Astrocyte of the spinal cord (primary cell): ENCODE results near the gene NCKAP5.

ENCODE experiments used
- DNase-seq: peaks from one replicate; pipeline ENCODE4 v3.0.0; 2011; ENCODE audit warnings: low read depth, low spot score
- H3K4me3 ChIP-seq: 2 replicates; pipeline ENCODE4 v1.5.1; 2011; ENCODE audit warnings: low read depth, mild to moderate bottlenecking, low read length, moderate library complexity
- in situ Hi-C: cut with HindIII; loops from 2 replicates; pipeline ENCODE4 v1.10.0; 2017; ENCODE audit warnings: low sequenced_read_pairs
- TF ChIP-seq, protein P1 (sequence below): IDR thresholded peaks from 2 replicates; pipeline ENCODE4 v1.5.1; 2012; ENCODE audit warnings: low read depth, mild to moderate bottlenecking, low read length, inconsistent platforms

Gene NCKAP5

DNA sequence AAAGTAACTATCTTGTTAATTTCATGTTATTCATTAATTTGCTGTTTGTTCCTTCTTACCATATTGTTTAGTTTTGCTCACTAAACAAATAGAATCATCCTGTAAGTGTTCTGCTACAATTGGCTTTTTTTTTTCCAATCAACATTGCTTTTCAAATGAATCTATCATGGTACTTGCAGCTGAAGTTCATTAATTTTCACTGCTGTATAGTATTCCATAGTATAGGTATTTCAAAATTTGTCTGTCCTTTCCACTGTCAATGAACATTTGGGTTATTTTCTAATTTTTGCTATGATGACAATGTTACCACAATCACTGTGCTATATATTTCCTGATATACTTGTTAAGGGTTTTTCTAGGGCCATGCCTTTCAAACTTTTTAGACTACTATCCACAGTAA, 809.3 kb downstream of the NCKAP5 start:
- TF ChIP-seq, protein P1, sequence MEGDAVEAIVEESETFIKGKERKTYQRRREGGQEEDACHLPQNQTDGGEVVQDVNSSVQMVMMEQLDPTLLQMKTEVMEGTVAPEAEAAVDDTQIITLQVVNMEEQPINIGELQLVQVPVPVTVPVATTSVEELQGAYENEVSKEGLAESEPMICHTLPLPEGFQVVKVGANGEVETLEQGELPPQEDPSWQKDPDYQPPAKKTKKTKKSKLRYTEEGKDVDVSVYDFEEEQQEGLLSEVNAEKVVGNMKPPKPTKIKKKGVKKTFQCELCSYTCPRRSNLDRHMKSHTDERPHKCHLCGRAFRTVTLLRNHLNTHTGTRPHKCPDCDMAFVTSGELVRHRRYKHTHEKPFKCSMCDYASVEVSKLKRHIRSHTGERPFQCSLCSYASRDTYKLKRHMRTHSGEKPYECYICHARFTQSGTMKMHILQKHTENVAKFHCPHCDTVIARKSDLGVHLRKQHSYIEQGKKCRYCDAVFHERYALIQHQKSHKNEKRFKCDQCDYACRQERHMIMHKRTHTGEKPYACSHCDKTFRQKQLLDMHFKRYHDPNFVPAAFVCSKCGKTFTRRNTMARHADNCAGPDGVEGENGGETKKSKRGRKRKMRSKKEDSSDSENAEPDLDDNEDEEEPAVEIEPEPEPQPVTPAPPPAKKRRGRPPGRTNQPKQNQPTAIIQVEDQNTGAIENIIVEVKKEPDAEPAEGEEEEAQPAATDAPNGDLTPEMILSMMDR: no peak
- DNase-seq: no peak
- no peak overlapping the region for H3K4me3 ChIP-seq
- in situ Hi-C loops: no loop called here

DNA sequence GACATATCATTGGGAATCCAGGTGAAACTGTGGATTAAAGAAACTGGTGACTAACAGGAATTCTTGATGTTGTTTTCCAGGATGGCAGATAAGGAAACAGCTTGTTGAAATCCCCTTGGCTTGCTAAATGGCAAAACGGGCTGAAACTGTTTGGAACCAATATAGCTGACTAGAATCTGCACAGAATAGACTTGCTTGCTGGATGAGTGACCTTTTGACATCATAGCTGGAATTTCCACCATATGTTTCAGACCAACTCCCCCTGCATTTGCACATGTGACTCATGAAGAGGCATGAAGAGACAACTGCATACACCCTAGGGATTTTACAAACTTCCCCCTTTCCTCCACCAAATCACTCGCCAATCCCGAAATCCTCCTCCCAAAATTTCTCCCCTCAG, 810.6 kb downstream of the NCKAP5 start:
- in situ Hi-C loops: no loop called here
- H3K4me3 ChIP-seq: no peak overlapping the region
- DNase-seq: no peak
- TF ChIP-seq, protein P1: no peak

DNA sequence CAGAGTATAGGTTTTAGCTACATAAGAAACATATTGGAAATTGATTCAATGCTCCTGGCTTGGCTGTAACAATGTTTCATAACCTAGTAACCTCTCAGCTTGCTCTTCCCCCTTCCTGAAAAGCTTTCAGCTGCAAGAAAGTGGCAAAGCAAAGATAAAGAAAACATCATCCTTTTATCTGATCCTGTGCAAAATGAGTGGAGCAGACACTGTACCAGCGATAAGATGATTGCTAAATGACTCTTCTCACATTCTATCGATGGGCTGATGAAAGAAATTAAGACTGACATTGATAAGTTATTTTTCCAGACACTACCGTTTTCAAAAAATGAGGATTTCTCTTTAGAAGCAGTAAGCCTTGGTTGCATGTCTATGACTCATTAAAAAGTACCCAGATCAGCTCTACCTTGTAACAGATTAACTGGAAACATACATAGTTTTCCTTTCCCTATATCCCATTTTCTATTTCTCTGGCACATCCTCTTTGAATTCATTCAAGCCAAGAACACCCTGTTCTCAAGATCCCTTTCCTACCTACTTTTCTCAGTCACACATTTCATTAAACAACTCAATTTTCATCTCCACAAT, 811.2 kb downstream of the NCKAP5 start:
- TF ChIP-seq, protein P1: no peak
- no peak for DNase-seq
- in situ Hi-C loops: no loop called here
- H3K4me3 ChIP-seq: no peak overlapping the region

DNA sequence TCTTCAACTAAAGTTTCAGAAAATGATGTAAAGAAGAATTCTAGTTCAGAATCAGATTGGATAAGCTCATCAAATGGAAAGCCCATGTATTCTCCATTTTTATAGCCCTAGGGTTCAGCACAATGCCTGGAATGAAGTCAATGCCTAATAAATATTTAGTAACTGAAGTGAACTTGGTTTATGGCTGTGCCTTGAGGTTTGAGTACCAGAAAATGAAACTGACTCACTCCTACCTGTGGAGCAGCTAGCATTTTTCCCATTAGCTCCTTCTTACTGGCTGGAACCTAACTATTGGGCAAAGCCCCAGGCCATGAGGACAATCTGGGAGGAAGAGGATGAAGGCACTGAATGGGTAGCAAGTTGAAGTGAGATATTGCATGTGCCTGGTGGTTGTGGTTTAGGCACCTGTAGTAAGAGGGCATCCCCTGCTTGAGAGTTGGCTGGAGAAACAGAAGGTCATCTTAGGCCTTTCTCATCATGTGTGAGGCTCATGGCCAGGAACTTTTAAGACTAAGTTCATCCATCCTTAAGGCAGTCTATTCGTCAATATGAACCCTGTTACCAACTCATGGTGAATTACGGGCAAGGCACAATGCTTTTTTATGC, 813.3 kb downstream of the NCKAP5 start:
- TF ChIP-seq, protein P1: no peak
- no peak overlapping the region for H3K4me3 ChIP-seq
- in situ Hi-C loops: no loop called here
- DNase-seq: no peak

DNA sequence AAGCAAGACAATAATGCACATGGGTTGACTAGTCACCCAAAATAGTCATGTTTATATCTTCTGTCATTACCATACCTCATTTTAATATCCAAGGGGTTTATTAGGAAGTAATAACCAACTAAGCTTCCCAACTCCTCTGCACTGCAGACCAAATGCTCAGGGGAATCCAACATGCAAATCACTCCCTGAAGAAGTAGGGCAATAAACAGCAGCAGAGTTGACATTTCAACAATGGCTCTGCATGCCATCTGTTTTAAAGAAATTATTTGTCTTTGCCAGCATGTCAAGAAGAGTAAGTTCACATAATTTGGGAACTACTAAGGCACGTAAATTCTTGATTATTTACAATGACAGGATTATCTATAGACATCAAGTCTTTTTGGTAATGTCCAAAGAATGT, 813.9 kb downstream of the NCKAP5 start:
- TF ChIP-seq, protein P1: no peak
- no peak overlapping the region for H3K4me3 ChIP-seq
- DNase-seq: no peak
- in situ Hi-C loops: no loop called here

DNA sequence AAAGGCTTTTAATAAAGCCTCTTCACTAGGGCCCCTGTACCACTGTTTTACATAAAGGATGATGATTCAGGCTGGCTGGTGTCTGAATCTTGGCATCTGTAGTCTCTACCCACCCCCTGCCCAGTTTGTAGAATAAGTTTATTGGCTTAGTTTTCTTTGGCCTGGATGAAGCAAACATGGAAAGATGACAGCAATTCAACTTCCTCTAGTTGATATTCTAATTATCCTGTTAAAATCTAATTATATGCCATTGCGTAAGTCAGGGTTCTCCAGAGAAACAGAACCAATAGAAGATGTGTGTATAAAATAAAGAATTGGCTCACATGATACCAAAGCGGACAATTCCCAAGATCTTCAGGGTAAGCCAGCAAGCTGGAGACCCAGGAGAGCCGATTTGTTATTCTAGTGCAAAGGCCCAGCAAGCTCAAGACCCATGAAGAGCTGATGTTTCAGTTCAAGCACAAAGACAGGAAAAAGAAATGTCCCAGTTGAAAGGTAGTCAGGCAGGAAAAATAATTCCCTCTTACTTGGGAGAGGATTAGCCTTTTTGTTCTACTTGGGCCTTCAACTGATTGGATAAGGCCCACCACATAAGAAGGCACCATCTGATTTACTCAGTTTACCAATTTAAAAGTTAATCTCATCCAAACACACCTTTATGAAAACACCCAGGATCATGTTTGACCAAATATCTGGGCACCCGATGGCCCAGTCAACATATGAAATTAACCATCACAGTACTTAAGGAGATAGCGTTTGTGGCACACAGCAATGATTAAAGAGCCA, 815.6 kb downstream of the NCKAP5 start:
- H3K4me3 ChIP-seq: no peak overlapping the region
- in situ Hi-C loops: no loop called here
- DNase-seq: no peak
- TF ChIP-seq, protein P1: no peak
